HG03280 (cell line): ENCODE results near the gene TTC21A.
"Not testable (repeated sequence)": the region's sequence is repeated elsewhere in the genome, so short reads cannot be mapped to it uniquely, and the experiment has no call there.

Experiments used
- ATAC-seq: cut with Tn5 transposase; IDR thresholded peaks from one replicate; pipeline ENCODE4 v1.9.1; 2021; ENCODE audit warnings: mild to moderate bottlenecking, moderate library complexity; ENCODE audit not compliant: unreplicated experiment

The TTC21A gene

DNA sequence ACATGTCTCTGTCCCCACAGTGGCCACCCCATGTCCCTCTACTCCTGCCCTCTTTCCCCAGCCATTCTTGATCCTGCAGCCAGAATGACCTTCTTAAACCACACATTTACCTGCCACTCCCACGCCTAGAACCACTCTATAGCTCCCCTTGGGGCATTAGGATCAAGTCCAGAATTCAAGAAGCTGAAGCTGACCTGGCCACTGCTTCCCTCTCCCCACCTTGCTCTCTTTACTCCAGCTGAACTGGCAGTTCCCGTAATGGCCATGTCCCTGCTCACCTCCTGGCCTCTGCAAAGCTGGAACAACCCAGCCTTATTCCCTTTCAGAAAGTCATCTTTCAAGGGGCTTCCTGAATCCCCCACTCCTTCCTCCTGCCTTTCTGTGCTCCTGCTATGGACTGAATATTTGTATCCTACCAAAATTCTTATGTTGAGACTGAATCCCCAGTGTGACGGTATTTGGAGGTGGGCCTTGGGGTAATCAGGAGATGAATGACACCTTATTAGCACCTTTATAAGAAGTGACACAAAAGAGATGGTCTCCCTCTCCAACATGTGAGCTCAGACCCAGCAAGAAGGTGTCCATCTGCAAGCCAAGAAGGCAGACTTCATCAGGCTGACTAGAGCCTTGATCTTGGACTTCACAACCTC is 42.1 kb downstream of the TTC21A start:
- ATAC-seq, result no peak

DNA sequence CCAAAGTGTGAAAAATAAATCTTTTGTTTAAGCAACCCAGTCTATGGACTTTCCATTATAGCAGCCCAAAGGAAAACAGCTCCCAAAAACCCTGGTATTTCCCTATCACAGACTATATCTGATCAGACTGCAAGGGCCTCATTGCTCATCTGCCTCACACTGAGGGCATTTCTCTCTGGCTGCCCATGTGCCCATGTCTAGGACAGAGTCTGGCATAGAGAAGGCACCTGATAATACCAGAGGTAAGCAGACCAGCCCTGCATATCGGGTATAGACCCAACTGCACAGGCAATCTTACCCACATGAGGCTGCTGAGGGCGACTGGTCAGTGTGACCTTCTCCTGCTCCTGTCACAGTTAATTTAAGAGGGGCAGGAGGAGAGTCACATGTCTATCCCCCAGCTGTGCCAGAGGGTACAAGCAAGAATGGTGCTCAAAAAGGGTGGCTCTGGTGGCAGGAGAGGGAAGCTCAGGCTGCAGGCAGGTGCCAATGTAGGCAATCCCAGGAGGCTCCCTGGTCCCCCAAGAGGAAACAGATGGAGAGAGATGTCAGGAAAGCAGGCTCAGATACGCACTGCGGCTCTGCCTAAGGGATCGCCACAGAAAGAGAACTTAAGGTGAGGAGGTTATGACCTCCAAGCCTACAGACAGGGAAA is 42.8 kb downstream of the TTC21A start:
- ATAC-seq, result no peak

DNA sequence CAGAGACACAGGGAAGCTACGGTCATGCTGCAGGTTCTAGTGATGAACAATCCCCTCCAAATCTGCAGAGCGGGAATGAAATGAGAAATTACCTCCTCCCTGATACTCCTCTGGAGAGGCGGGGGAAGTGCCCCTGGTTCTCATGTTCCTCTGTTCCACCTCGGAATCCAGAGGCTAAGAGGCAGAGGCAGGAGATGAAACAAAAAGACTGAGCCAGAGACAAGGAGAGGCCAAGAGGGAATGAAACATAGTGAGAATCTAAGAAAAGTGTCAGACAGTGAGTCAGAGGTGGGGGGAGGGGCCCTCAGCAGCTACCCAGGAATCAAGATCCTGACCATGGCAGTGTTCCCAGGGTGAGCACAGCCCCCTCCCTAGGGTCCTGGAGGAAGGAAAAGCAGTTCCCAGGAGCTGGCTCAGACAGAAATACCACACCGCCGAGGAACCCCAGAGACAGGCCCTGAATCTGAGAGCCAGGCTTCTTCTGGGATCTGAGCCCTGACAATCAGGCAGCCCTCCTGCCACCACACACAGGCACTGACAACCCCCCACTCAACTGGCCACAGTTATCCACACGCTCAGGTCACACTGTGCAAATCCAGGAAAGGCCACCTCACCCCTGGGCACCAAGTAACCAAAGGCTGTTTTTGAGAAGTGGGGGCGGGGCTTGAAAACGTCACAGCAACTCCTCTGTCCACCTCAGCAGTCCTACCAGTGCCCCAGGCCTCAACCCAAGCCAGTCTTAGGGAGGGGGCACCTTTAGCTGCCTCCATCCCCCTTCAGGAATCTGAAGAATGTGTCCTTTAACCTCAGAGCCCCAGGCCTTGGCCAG is 43.5 kb downstream of the TTC21A start:
- ATAC-seq, result no peak

DNA sequence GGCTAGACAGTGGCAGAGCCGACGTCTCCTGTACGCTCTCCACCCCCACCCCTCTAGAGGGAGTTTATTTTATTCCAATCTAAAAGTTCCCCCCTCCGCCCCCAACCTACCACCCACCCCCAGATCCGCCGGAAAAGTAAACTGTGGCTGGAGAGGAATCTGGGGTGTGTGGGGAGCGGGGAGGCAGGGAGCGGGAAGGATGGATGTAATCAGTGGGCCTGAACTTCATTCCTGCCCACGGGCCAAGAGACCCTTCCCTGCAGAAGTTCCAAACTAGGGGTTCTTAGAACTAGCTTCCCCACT is 46.4 kb downstream of the TTC21A start:
- ATAC-seq, result no peak

DNA sequence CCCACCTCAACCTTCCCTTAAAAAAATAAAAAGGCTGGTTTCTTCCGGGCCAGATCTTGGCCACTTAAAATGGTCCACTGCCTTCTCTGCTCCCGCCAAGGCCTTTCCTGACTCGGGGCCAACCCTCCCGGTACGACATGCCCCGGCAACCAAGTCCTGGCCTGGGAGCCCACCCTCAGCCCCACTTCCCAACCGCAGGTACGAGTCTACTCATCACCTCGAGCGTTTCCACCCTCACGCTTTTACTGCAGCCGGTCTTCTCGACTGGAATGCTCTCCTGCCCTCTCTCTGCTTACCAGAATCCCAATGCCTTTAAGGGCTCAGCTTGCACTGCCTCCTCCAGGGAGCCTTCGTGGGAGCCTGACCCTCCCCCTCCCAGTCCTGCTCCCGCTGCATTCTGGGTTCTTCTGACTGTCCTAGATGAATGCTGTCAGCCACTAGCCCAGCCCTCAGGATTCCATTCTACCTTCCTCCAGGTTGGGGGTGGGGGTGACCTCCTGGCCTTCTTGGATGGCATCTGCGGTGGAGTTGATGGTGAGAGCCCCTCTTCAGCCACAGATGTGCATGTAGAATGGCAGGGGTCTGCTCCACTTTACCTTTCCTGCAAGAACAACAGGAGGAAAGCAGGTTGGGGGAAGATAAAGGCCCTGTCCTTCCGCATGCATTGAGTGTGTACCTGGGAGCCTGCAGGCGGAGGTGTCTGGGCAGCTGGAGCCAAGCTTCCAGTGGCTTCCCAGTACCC is 47.0 kb downstream of the TTC21A start:
- ATAC-seq, result no peak

DNA sequence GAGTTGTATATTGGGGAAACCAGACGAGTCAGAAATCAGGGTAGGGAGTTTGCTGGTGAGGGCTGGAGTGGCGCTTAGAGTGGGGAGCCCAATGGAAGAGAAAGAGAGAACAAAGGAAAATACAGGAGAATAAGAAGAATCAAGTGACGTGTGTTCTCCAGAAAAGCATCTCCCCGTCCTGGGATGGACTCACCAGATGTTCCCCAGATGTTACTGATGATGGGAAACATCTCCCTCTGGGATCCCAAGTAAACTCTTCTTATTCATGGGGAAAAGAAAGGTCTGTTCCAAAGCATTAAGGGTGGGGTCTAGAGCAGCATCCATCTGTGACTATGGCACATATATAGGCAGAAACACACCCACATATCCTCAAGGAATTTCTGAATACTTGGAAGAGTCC is 48.9 kb downstream of the TTC21A start:
- ATAC-seq, result no peak

DNA sequence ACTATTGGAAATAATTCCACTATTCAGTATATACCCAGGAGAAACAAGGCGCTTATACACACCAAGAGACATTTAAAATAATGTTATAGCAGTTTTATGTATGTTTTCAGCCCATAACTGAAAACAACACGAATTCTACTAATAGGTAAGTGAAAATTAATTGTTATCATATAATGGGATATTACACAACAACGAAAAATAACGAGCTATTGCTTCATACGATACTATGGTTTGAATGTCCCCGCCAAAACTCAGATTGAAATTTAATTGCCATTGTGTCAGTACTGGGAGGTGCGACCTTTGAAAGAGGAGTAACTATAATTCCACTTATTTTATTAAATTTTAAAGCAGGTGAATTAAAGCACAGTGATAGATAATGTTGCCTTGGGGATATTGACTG is 49.9 kb downstream of the TTC21A start:
- ATAC-seq, result no peak

DNA sequence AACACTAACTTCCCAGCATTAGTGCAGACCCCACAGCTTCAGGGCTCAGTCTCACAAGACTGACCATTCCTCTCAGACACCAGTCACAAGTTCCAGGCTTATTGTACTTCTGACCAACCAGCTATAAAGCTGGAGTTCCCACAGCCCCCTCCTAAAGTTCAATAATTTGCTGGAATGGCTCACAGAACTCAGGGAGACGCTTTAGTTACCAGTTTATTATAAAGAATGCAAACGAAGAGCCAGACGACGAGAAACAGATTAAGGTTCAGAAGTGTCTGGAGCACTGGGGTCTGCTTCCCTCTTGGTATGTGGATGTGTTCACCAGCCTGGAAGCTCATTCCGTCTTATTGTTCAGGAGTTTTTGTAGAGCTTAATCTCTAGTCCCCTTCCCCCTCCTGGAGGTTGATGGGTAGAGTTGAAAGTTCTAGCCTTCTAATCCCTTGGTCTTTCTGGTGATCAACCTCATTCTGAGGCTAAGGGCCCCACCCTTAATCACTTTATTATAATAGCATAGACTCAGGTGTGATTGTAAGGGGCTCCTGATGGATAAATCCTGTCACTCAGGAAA is 50.8 kb downstream of the TTC21A start:
- no peak for ATAC-seq

DNA sequence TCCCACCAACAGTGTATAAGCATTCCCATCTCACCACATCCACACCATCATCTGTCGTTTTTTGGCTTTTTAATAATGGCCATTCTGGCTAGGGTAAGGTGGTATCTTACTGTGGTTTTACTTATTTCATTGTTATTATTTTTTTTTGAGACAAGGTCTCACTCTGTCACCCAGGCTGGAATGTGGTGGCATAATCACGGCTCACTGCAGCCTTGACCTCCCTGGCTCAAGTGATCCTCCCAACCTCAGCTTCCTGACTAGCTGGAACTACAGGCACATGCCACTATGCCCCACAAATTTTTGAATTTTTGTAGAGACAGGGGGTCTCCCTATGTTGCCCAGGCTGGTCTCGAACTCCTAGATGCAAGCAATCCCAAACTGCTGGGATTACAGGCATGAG is 56.9 kb downstream of the TTC21A start:
- no peak for ATAC-seq

DNA sequence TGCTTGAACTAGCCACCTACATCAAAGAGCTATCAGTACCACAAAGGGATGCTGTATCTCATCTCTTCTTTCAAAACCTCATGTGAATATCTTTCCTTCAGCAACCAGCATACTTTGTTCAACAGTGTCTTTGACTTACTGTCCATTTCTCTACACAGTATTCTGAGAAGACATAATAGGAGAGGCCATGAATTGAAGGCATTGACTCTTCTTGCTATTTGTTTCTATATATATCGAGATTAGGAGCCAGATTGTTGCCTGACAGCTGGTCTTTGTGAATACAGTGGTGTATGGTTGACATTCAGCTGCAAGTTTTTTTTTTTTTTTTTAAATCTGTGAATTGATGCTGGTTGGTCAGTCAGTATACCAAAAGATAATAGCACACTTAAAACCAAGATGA is 58.0 kb downstream of the TTC21A start:
- ATAC-seq, result no peak

DNA sequence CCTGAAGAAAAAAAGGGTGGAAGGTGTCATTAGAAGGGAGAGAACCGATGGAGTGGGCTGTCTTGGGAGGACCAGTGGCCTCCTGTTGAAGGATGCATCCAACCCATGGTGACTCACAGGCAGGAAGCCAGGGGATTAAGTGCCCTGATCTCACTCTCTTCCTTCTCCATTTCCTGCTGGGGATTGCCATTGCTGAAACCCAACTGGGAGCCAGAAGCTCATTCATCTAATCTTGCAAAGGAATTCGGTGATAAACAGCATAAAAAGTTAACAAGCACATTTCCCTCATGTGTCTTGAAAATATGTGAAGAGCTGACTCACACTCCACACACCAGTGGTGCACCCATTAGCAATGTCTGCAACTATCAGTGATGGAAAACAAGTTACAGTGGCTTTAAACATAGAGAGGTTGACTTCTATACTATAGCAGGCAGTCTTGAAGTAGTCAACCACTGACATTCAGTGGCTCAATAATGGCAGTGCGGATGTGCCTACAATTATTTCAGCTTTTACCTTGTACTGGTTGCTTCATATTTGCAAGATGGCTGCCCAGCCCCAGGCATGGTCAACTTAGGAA is 58.7 kb downstream of the TTC21A start:
- ATAC-seq, result no peak

DNA sequence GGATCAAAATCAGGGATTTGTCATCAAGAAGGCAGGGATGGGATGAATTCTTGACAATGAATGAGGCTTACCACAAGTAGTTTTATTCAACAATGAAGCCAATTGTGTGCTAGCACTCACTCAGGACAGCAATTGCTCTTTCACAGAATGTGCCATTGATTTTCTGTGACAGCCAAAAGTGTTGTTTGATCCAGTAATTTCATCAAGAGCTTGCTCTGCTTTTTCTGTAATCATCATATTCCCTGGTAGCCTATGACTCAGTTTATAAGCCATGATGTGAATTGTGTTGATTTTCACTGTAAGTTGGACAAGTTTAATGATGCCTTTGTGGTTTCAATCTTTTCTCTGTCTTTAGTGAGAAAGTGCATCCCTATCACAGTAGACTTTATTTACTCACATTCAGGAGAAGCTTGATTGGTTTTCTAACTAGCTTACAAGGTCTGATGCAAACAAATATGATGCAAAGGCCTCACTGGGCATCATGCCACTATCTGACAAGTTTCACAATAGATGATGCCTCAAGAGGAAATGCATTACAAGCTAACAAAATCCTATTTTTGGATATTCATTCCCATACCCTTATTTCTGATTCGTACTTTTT is 59.6 kb downstream of the TTC21A start:
- ATAC-seq, result no peak

DNA sequence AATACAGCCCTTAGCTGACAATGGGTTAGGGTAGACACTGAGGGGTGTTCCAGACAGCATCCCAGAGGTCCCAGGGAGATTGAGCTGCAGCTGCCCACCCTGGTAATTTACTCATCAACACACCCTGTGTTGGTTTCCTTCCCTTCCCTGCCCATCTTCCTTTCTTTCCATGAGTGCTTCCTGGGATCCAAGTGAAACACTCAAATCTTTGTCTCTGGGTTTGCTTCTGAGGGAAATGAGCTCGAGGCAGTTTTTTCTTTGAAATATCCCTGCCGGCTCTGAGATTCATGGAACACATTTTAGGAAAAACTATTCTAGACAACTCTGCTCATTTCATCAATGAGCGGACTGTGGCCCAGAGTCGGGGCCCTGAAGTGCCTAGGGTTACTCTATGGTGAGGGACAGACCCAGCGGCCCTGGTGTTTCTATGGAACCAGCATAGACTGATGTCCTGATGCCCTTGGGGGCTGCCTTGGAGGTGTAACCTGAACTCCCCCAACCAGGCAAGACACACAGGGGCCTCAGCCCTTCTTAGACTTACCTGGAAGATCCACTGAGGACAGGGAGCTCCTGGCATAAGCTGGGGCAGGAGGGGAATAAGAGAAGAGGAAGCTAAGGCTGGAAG is 60.8 kb downstream of the TTC21A start:
- ATAC-seq, result no peak

DNA sequence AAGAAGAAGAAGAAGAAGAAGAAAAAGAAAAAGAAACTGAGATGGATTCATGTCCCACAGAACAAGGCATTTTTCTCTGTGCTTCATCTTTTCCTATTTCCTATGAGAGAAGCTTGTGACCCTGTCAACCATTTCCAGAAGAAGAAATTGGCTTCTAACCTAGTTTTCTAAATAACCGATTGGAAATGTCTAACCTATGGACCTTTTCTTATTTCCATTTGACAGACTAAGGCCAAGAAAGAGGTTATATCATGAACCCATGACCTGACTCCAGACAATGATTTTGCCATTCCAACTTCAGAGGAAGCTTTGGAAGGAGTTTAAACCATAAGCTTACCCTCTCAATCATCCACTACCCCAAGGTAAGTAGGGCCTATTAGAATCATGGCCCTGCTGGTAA is 62.2 kb downstream of the TTC21A start:
- no peak for ATAC-seq

DNA sequence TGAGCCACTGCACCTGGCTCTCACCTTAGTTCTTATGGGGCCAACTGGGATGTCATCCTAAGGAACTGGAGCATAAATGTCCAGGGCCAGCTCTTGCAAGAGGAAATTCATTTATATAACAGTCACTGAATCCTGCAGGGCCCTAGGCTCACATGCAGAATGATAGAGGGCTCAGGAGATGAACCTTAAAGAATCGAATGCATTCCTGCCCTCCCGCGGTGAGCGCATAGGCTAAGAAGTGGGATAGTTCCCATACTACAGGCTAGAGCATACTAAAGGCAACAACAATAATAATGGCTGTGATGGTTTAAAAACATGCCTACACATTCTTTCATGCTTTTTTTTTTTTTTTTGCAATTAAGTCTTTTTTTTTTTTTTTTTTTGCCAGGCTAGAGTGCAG is 63.0 kb downstream of the TTC21A start:
- ATAC-seq, result no peak

DNA sequence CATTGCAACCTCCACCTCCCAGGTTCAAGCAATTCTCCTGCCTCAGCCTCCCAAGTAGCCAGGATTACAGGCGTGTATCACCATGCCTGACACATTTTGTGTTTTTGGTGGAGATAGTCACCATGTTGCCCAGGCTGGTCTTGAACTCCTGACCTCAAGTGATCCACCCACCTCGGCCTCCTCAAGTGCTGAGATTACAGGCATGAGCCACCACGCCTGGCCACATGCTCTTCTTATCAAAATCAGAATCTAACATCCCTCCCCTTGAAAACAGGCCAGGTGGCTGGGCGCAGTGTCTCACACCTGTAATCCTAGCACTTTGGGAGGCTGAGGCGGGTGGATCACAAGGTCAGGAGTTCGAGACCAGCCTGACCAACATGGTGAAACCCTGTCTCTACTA is 63.4 kb downstream of the TTC21A start:
- not testable (repeated sequence) for ATAC-seq

DNA sequence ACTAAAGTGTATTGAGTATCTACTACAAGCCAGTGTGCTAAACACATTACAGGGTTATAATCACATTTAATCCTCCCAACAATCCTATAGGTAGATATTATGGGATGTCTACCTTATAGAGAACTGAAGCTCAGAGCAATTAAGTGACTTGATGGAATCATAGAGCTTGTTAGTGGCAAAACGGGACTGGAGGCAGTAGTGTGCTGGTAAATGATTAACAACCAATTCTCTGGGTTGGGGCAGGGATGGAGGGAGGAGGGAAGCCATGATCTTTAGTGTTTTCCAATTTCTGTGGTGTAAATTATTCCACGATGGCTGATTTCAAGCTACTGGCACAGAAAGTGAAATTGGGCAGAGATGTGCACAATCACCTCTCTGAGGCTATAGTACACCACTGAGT is 64.4 kb downstream of the TTC21A start:
- ATAC-seq, result no peak

DNA sequence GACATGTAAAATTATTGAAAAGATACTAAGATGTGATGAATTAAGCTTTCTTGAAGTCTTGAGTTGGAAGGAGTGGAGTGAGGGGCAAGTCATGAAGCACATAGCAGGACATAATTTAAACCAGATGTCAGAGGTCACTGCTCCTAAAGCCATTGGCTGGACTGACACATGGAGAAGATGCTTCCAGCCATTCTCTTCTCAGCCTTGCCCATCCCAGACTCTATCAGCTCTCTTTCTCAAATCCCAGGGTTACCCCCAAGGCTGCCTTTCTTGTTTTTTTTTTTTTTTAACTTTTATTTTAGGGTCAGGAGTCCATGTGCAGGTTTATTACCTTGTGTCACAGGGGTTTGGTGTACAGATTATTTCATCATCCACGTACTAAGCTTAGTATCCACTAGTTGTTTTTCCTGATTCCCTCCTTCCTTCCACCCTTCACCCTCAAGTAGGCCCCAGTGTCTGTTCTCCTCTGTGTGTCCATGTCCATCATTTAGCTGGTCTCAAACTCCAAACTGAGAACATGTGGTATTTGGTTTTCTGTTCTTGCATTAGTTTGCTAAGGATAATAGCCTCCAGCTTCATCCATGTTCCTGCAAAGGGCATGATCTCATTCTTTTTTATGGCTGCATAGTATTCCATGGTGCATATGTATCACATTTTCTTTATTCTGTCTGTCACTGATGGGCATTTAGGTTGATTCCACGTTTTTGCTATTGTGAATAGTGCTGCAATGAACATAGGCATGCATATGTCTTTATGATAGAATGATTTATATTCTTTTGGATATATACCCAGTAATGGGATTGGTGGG is 66.0 kb downstream of the TTC21A start:
- no peak for ATAC-seq

DNA sequence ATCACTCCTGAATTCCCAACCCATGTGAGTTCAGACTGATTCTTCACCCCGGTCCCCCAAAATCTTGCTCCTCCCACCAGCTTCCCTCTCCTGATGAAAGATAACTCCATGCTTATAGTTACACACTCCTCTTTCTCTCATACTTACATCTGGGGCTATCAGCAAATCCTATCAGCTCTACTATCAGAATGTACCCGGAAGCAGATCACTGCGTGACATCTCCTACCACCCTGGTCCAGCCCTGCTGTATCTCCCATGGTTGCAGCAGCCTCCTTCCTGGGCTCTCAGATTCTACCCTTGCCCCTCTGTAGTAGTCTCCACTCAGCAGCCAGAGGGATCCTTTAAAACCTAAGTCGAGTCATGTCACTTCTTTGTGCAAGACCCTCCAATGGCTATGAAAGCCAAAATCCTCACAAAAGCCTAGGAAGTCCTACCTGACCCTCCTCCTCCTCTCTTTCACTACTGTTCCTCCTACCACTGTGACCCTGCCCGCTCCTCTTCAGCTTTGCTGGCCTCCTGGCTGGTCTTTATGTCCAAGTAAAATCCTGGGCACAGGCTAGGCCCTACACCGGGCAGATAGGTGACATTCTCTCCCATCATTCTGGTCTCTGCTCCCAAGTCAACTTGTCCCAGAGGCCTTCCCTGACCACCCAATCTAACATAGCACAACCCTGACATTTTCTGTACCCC is 68.7 kb downstream of the TTC21A start:
- ATAC-seq, result no peak
